Astrocyte (in vitro differentiated cells and primary cell): Measurements from ENCODE around the gene ZYG11B. TPM values are rescaled to one million over a fixed set of nuclear protein-coding genes. Genes with fewer than 3 reads are reported as not detected.
"Not testable (repeated sequence)": the region's sequence is repeated elsewhere in the genome, so short reads cannot be mapped to it uniquely, and the experiment has no call there.

Source experiments
- DNase-seq: peaks from one replicate; pipeline ENCODE4 v3.0.0-alpha.2; 2010; ENCODE audit warnings: low read depth
- FAIRE-seq: peaks from 2 replicates; lab custom pipeline; 2011; peaks lifted over from hg19 to GRCh38; lab: Jason Lieb, UNC
- H2AFZ ChIP-seq: 2 replicates; pipeline ENCODE4 v1.6.0; 2012; ENCODE audit warnings: low read depth, low read length, inconsistent platforms
- H3K27ac ChIP-seq: 2 replicates; pipeline ENCODE4 v1.5.1; 2011; ENCODE audit warnings: low read depth, low read length, inconsistent platforms
- H3K27me3 ChIP-seq: 2 replicates; pipeline ENCODE4 v1.6.0; 2011; ENCODE audit warnings: low read length, inconsistent platforms; ENCODE audit not compliant: insufficient read depth
- H3K36me3 ChIP-seq: 2 replicates; pipeline ENCODE4 v1.5.1; 2011; ENCODE audit warnings: low read length, inconsistent platforms; ENCODE audit not compliant: insufficient read depth
- H3K4me1 ChIP-seq: 2 replicates; pipeline ENCODE4 v1.5.1; 2011; ENCODE audit warnings: low read length, inconsistent platforms; ENCODE audit not compliant: insufficient read depth
- H3K4me2 ChIP-seq: 2 replicates; pipeline ENCODE4 v1.6.0; 2012; ENCODE audit warnings: low read length, inconsistent platforms
- H3K4me3 ChIP-seq: 2 replicates; pipeline ENCODE4 v1.5.1; 2011; ENCODE audit warnings: low read depth, mild to moderate bottlenecking, low read length, inconsistent platforms; ENCODE audit not compliant: insufficient read depth
- H3K79me2 ChIP-seq: 2 replicates; pipeline ENCODE4 v1.6.0; 2012; ENCODE audit warnings: mild to moderate bottlenecking, low read length, inconsistent platforms; ENCODE audit not compliant: insufficient read depth
- H3K9ac ChIP-seq: 2 replicates; pipeline ENCODE4 v1.6.0; 2012; ENCODE audit warnings: mild to moderate bottlenecking, low read length, inconsistent platforms
- H3K9me3 ChIP-seq: 2 replicates; pipeline ENCODE4 v1.5.1; 2012; ENCODE audit warnings: low read depth, mild to moderate bottlenecking, low read length, inconsistent platforms; ENCODE audit not compliant: insufficient read depth
- H4K20me1 ChIP-seq: 2 replicates; pipeline ENCODE4 v1.6.0; 2012; ENCODE audit warnings: low read length, inconsistent platforms; ENCODE audit not compliant: insufficient read depth
- H3K27ac Mint-ChIP-seq: one replicate; pipeline ENCODE4 v1.8.0; 2021; ENCODE audit warnings: mild to moderate bottlenecking, mixed read lengths; ENCODE audit not compliant: unreplicated experiment
- H3K27me3 Mint-ChIP-seq: one replicate; pipeline ENCODE4 v1.8.0; 2021; ENCODE audit warnings: low read depth, mixed read lengths; ENCODE audit not compliant: unreplicated experiment
- H3K36me3 Mint-ChIP-seq: one replicate; pipeline ENCODE4 v1.8.0; 2021; ENCODE audit warnings: low read depth, mixed read lengths; ENCODE audit not compliant: unreplicated experiment
- H3K4me1 Mint-ChIP-seq: one replicate; pipeline ENCODE4 v1.8.0; 2021; ENCODE audit warnings: low read depth, mixed read lengths; ENCODE audit not compliant: unreplicated experiment
- H3K4me3 Mint-ChIP-seq: one replicate; pipeline ENCODE4 v1.8.0; 2021; ENCODE audit warnings: mild to moderate bottlenecking, moderate library complexity, mixed read lengths; ENCODE audit not compliant: unreplicated experiment
- H3K9me3 Mint-ChIP-seq: one replicate; pipeline ENCODE4 v1.8.0; 2021; ENCODE audit warnings: mild to moderate bottlenecking, mixed read lengths; ENCODE audit not compliant: unreplicated experiment
- CTCF ChIP-seq: IDR thresholded peaks from 2 replicates; pipeline ENCODE4 v1.5.1; 2011; ENCODE audit warnings: low read depth, mild to moderate bottlenecking, inconsistent platforms, low read length, moderate library complexity; ENCODE audit not compliant: insufficient read depth
- EZH2 ChIP-seq: IDR thresholded peaks from 2 replicates; pipeline ENCODE4 v1.6.1; 2012; ENCODE audit warnings: mild to moderate bottlenecking, low read length, inconsistent platforms; ENCODE audit not compliant: insufficient read depth
- total RNA-seq: library from RNA; stranded (reverse); gene quantifications from 2 replicates; pipeline ENCODE4 v1.2.1, GENCODE V29; 2021

ZYG11B gene
- total RNA-seq, 1 donor from 2014 or later, result 22.1 TPM

GRCh38 chr1:52748119-52748518, 21.9 kb downstream of the ZYG11B start:
- no peak overlapping the region for H3K27ac ChIP-seq
- peaks cover 12% of the 10 kb centered on the region for H3K4me1 ChIP-seq
- no peak for DNase-seq
- no peaks in the 10 kb centered on the region for H3K9me3 Mint-ChIP-seq
- H3K9ac ChIP-seq, result no peak overlapping the region
- H3K36me3 Mint-ChIP-seq, result no peaks in the 10 kb centered on the region
- H3K4me1 Mint-ChIP-seq, result peaks cover 7% of the 10 kb centered on the region
- no peak for FAIRE-seq
- H2AFZ ChIP-seq, result no peak overlapping the region
- TF ChIP-seq CTCF (peak; percentile 5), EZH2 (no peak)
- H3K27me3 Mint-ChIP-seq, result no peaks in the 10 kb centered on the region
- H3K27ac Mint-ChIP-seq, result no peak overlapping the region
- H3K36me3 ChIP-seq, result no peaks in the 10 kb centered on the region
- H3K4me3 ChIP-seq, result no peak overlapping the region
- H3K4me3 Mint-ChIP-seq, result no peak overlapping the region
- no peaks in the 10 kb centered on the region for H3K9me3 ChIP-seq
- H3K27me3 ChIP-seq, result no peaks in the 10 kb centered on the region
- peaks cover 40% of the 10 kb centered on the region for H3K79me2 ChIP-seq
- peaks cover 56% of the 10 kb centered on the region for H4K20me1 ChIP-seq
- no peak overlapping the region for H3K4me2 ChIP-seq

- H3K36me3 ChIP-seq, DNase-seq, H3K9ac ChIP-seq, H3K27ac Mint-ChIP-seq, H3K4me3 ChIP-seq, H3K9me3 ChIP-seq, H3K27me3 Mint-ChIP-seq, H3K4me3 Mint-ChIP-seq, H3K4me1 Mint-ChIP-seq, H3K27ac ChIP-seq, H2AFZ ChIP-seq, H3K4me2 ChIP-seq, H3K9me3 Mint-ChIP-seq, H3K36me3 Mint-ChIP-seq, FAIRE-seq, H3K27me3 ChIP-seq: not testable (repeated sequence)
- Histone ChIP-seq H3K79me2 (peaks cover 39% of the 10 kb centered on the region), H4K20me1 (peaks cover 59% of the 10 kb centered on the region), H3K4me1 (peaks cover 12% of the 10 kb centered on the region)
Observed at GRCh38 chr1:52749496-52749895, 23.2 kb downstream of the ZYG11B start.

GRCh38 chr1:52750139-52750538, 23.9 kb downstream of the ZYG11B start:
- H3K9me3 Mint-ChIP-seq, H3K4me3 ChIP-seq, DNase-seq, H3K9ac ChIP-seq, FAIRE-seq, H3K4me1 Mint-ChIP-seq, H3K36me3 ChIP-seq, H3K4me3 Mint-ChIP-seq, H3K27me3 ChIP-seq, H3K9me3 ChIP-seq, H3K4me2 ChIP-seq, H3K27me3 Mint-ChIP-seq, H2AFZ ChIP-seq, H3K27ac Mint-ChIP-seq, H3K27ac ChIP-seq, H3K36me3 Mint-ChIP-seq: not testable (repeated sequence)
- peaks cover 12% of the 10 kb centered on the region for H3K4me1 ChIP-seq
- H4K20me1 ChIP-seq, result peaks cover 56% of the 10 kb centered on the region
- peaks cover 38% of the 10 kb centered on the region for H3K79me2 ChIP-seq
